SW 1271 (cell line): ENCODE measurements around the gene RAP1B.
A peak's percentile ranks its signal among the peaks of the same experiment; 100 is the strongest.
"Not testable (repeated sequence)": the region's sequence is repeated elsewhere in the genome, so short reads cannot be mapped to it uniquely, and the experiment has no call there.

Source experiments
- DNase-seq, 2 experiments: peaks; one replicate each; lab custom pipeline; 2025; lab: John Stamatoyannopoulos, UW

The RAP1B gene

GRCh38 chr12:68636268-68636667 lies 25.6 kb downstream of the RAP1B start:
- DNase-seq: no peak

- DNase-seq: not testable (repeated sequence)
These were observed 26.7 kb downstream of the RAP1B start for GRCh38 chr12:68637439-68637838.

GRCh38 chr12:68638171-68638570 lies 27.5 kb downstream of the RAP1B start:
- no peak for DNase-seq

- DNase-seq: no peak
These were observed 28.2 kb downstream of the RAP1B start for GRCh38 chr12:68638721-68639395.

- DNase-seq: no peak
These were observed 28.7 kb downstream of the RAP1B start for GRCh38 chr12:68639396-68639767.

GRCh38 chr12:68641138-68641537 lies 30.4 kb downstream of the RAP1B start:
- DNase-seq: no peak

- no peak for DNase-seq
These were observed 35.8 kb downstream of the RAP1B start for GRCh38 chr12:68646484-68646883.

GRCh38 chr12:68647507-68647906 lies 36.8 kb downstream of the RAP1B start:
- no peak for DNase-seq

GRCh38 chr12:68648179-68648578 lies 37.5 kb downstream of the RAP1B start:
- DNase-seq: no peak

GRCh38 chr12:68665016-68665569 lies 54.4 kb downstream of the RAP1B start:
- DNase-seq: no peak

- no peak for DNase-seq
These were observed 56.6 kb downstream of the RAP1B start for GRCh38 chr12:68667291-68667690.

- DNase-seq: no peak
These were observed 57.2 kb downstream of the RAP1B start for GRCh38 chr12:68667896-68668295.

GRCh38 chr12:68671179-68671578 lies 60.5 kb downstream of the RAP1B start:
- no peak for DNase-seq

- DNase-seq: no peak
These were observed 63.1 kb downstream of the RAP1B start for GRCh38 chr12:68673788-68674187.

- no peak for DNase-seq
These were observed 63.7 kb downstream of the RAP1B start for GRCh38 chr12:68674376-68674775.

GRCh38 chr12:68675101-68675842 lies 64.6 kb downstream of the RAP1B start:
- no peak for DNase-seq

GRCh38 chr12:68676854-68677253 lies 66.2 kb downstream of the RAP1B start:
- not testable (repeated sequence) for DNase-seq

- no peak for DNase-seq
These were observed 75.5 kb downstream of the RAP1B start for GRCh38 chr12:68686262-68686594.

GRCh38 chr12:68686595-68687521 lies 76.2 kb downstream of the RAP1B start, which contains the start of gene NUP107:
NUP107 (plus strand) TSS chr12:68686978; CDS start chr12:68687066, 88 bp downstream.
- DNase-seq: peak; percentile 95 to 97

- DNase-seq: no peak
These were observed 84.8 kb downstream of the RAP1B start for GRCh38 chr12:68695454-68695853.

GRCh38 chr12:68699486-68699885 lies 88.8 kb downstream of the RAP1B start:
- no peak for DNase-seq
